Smooth muscle cell (in vitro differentiated cells): ENCODE data around the gene ATXN7L1. TPM values are rescaled to one million over a fixed set of nuclear protein-coding genes. Genes with fewer than 3 reads are reported as not detected.

Experiments used
- DNase-seq: peaks from one replicate; lab custom pipeline; 2025; ENCODE audit not compliant: unreplicated experiment; lab: John Stamatoyannopoulos, UW
- H2AFZ ChIP-seq: fragments of 200-600 bp; sonication (generic); 2 replicates; pipeline ENCODE4 v1.6.0; 2016; ENCODE audit warnings: antibody characterized with exemption, low read depth, mild to moderate bottlenecking
- H3F3A ChIP-seq: fragments of 200-600 bp; sonication (generic); 2 replicates; pipeline ENCODE4 v1.6.0; 2017; ENCODE audit warnings: antibody characterized with exemption, low read depth
- H3K27ac ChIP-seq: fragments of 200-600 bp; sonication (generic); 2 replicates; pipeline ENCODE4 v1.5.1; 2016; ENCODE audit warnings: low read depth, mild to moderate bottlenecking
- H3K27me3 ChIP-seq: fragments of 200-600 bp; sonication (generic); 2 replicates; pipeline ENCODE4 v1.6.1; 2016; ENCODE audit warnings: low read depth, mild to moderate bottlenecking
- H3K36me3 ChIP-seq: fragments of 200-600 bp; sonication (generic); 2 replicates; pipeline ENCODE4 v1.5.1; 2016; ENCODE audit warnings: low read depth
- H3K4me1 ChIP-seq: fragments of 200-600 bp; sonication (generic); 2 replicates; pipeline ENCODE4 v1.5.1; 2016; ENCODE audit warnings: low read depth
- H3K4me2 ChIP-seq: fragments of 200-600 bp; sonication (generic); 2 replicates; pipeline ENCODE4 v1.6.0; 2016; ENCODE audit warnings: mild to moderate bottlenecking
- H3K4me3 ChIP-seq: fragments of 200-600 bp; sonication (generic); 2 replicates; pipeline ENCODE4 v1.5.1; 2016; ENCODE audit warnings: mild to moderate bottlenecking
- H3K79me2 ChIP-seq: fragments of 200-600 bp; sonication (generic); 2 replicates; pipeline ENCODE4 v1.6.0; 2016; ENCODE audit warnings: low read depth, mild to moderate bottlenecking
- H3K9ac ChIP-seq: fragments of 200-600 bp; sonication (generic); 2 replicates; pipeline ENCODE4 v1.6.0; 2016; ENCODE audit warnings: low read depth
- H3K9me3 ChIP-seq: fragments of 200-600 bp; sonication (generic); replicated peaks from 2 replicates; pipeline ENCODE4 v1.5.1; 2016; ENCODE audit warnings: low read depth
- H4K20me1 ChIP-seq: fragments of 200-600 bp; sonication (generic); 2 replicates; pipeline ENCODE4 v1.6.0; 2016; ENCODE audit warnings: low read depth
- WGBS: methylation state at CpG from one replicate; pipeline ENCODE4 v1.1.7; 2016; ENCODE audit warnings: low lambda C conversion rate; 5-methylcytosine and 5-hydroxymethylcytosine counted together
- polyA plus RNA-seq: library from polyadenylated mRNA; unstranded; fragments of >200 nt; fragmentation: Nextera tagmentation; extraction: Ambion mirVana; gene quantifications from 2 replicates; pipeline ENCODE4 v1.2.1, GENCODE V29; 2016
- total RNA-seq: library from RNA; depleted of rRNA; stranded (reverse); fragments of >200 nt; gene quantifications from 2 replicates; pipeline ENCODE4 v1.2.3, GENCODE V29; 2014
- TF ChIP-seq, protein P1 (sequence below): fragments of 200-600 bp; sonication (generic); IDR thresholded peaks from 2 replicates; pipeline ENCODE4 v1.5.1; 2017; ENCODE audit warnings: borderline replicate concordance, mild to moderate bottlenecking, antibody characterized with exemption; ENCODE audit not compliant: insufficient read depth, poor library complexity, severe bottlenecking

The ATXN7L1 gene
- total and polyA plus RNA-seq, 2 experiments from 2014 or later, result 3.3 to 4.4 TPM

GRCh38 chr7:105752671-105753275 is 123.6 kb downstream of the ATXN7L1 start:
- Histone ChIP-seq H3K27me3 (no peaks in the 10 kb centered on the region), H3K27ac (no peak overlapping the region), H3K4me1 (peaks cover 10% of the 10 kb centered on the region), H4K20me1 (no peaks in the 10 kb centered on the region), H3K4me3 (no peak overlapping the region), H3K9ac (no peak overlapping the region), H3F3A (no peaks in the 10 kb centered on the region), H3K79me2 (no peaks in the 10 kb centered on the region), H3K36me3 (no peaks in the 10 kb centered on the region), H2AFZ (no peak overlapping the region), H3K9me3 (no peaks in the 10 kb centered on the region), H3K4me2 (no peak overlapping the region)
- no peak for DNase-seq
- WGBS, result 95% methylated on average over 5 of the region's 5 CpGs
- TF ChIP-seq, protein P1, sequence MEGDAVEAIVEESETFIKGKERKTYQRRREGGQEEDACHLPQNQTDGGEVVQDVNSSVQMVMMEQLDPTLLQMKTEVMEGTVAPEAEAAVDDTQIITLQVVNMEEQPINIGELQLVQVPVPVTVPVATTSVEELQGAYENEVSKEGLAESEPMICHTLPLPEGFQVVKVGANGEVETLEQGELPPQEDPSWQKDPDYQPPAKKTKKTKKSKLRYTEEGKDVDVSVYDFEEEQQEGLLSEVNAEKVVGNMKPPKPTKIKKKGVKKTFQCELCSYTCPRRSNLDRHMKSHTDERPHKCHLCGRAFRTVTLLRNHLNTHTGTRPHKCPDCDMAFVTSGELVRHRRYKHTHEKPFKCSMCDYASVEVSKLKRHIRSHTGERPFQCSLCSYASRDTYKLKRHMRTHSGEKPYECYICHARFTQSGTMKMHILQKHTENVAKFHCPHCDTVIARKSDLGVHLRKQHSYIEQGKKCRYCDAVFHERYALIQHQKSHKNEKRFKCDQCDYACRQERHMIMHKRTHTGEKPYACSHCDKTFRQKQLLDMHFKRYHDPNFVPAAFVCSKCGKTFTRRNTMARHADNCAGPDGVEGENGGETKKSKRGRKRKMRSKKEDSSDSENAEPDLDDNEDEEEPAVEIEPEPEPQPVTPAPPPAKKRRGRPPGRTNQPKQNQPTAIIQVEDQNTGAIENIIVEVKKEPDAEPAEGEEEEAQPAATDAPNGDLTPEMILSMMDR, result no peak

DNA sequence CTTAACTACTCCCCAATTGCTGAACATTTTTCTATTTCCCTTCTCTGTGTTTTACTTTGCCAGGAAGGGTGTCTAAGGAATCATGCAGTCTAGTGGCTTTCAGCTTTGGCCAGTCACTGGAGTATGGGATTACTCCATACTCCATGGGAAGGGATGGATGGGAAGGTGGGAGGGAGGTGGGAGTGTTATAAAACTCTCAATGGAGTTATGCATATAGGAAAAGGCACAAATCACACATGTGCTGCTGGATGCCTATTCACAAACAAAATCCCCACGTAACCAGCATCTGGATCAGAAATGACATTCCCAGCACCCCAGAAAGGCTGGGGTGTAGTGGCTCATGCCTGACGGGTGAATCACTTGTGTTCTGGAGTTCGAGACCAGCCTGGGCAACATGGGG is 125.3 kb downstream of the ATXN7L1 start:
- 81% methylated on average over 3 of the region's 3 CpGs for WGBS
- no peaks in the 10 kb centered on the region for H3K9me3 ChIP-seq
- H3K9ac ChIP-seq, result no peak overlapping the region
- peaks cover 10% of the 10 kb centered on the region for H3K4me1 ChIP-seq
- no peak overlapping the region for H3K27ac ChIP-seq
- H3K4me2 ChIP-seq, result no peak overlapping the region
- DNase-seq, result no peak
- H3F3A ChIP-seq, result no peaks in the 10 kb centered on the region
- no peaks in the 10 kb centered on the region for H4K20me1 ChIP-seq
- H3K79me2 ChIP-seq, result no peaks in the 10 kb centered on the region
- no peaks in the 10 kb centered on the region for H3K27me3 ChIP-seq
- no peaks in the 10 kb centered on the region for H3K36me3 ChIP-seq
- H2AFZ ChIP-seq, result no peak overlapping the region
- TF ChIP-seq, protein P1, result no peak
- H3K4me3 ChIP-seq, result no peak overlapping the region

DNA sequence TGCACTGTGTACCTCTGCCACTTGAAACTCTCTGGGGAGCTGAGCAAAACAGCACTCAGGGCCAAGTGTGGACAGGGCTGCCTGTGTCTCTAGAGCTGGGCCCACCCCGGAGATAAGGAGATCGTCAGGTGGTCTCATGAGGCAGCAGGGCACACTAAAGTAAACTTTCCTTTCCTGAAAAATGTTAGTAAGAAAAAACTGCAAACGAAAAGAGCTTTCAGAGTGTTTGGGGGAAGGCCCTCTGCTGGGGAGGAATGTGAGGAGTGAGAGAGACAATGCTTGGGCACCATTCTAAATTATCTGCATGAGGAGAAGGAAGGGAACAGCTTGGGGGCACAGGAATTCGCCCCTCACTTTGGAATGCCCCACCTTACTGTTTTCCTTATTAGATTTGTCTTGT is 127.7 kb downstream of the ATXN7L1 start:
- TF ChIP-seq, protein P1, result no peak
- 83% methylated on average over 4 of the region's 4 CpGs for WGBS
- Histone ChIP-seq H3K36me3 (no peaks in the 10 kb centered on the region), H3K79me2 (no peaks in the 10 kb centered on the region), H3K27ac (no peak overlapping the region), H3F3A (no peaks in the 10 kb centered on the region), H3K4me3 (no peak overlapping the region), H3K4me2 (no peak overlapping the region), H3K4me1 (peaks cover 10% of the 10 kb centered on the region), H3K9me3 (no peaks in the 10 kb centered on the region), H3K27me3 (no peaks in the 10 kb centered on the region), H4K20me1 (peaks cover 2% of the 10 kb centered on the region), H2AFZ (no peak overlapping the region), H3K9ac (no peak overlapping the region)
- DNase-seq, result no peak

DNA sequence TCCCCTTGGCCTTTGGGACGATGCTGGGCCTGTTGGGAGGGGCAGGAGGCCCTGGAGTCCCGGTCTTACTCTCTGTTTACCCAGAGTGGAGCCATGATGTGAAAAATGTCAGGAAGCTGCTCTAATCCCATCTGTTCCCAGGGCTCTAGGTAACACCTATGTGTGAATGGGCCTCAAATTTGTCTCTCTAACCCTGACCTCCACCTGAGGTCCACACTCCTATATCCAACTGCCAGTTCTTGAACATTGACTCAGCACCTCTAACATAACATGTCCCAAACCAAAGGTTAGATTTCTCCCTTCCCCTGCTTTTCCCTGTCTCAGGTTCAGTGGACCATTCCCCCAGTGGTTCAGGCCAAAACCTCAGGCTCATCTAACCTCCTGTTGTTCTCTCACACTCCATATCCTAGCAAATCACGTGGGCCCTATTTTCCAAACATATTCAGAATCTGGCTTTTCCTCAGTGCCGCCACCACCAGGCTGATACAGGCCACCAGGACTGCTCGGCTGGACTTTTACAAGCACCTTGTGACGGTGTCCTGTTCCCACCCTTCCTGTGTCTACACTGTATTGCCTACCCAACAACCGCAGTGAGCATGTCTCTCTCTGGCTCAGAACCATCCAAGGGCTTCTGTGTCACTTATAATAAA is 130.6 kb downstream of the ATXN7L1 start:
- no peak overlapping the region for H3K4me2 ChIP-seq
- TF ChIP-seq, protein P1, result no peak
- 70% methylated on average over 7 of the region's 7 CpGs for WGBS
- H3K4me3 ChIP-seq, result no peak overlapping the region
- no peaks in the 10 kb centered on the region for H3F3A ChIP-seq
- no peak overlapping the region for H3K27ac ChIP-seq
- H4K20me1 ChIP-seq, result peaks cover 5% of the 10 kb centered on the region
- no peaks in the 10 kb centered on the region for H3K36me3 ChIP-seq
- no peaks in the 10 kb centered on the region for H3K27me3 ChIP-seq
- no peak overlapping the region for H2AFZ ChIP-seq
- H3K4me1 ChIP-seq, result no peaks in the 10 kb centered on the region
- H3K9me3 ChIP-seq, result no peaks in the 10 kb centered on the region
- no peaks in the 10 kb centered on the region for H3K79me2 ChIP-seq
- H3K9ac ChIP-seq, result no peak overlapping the region
- no peak for DNase-seq
